A673 (cell line): Measurements from ENCODE around the gene TBC1D5. TPM values are rescaled to one million over a fixed set of nuclear protein-coding genes. Genes with fewer than 3 reads are reported as not detected.

ENCODE experiments used
- BruUV-seq: library from RNA; stranded (reverse); fragments of 400-500 nt; replicated peaks from 2 replicates; lab custom pipeline; 2021; lab: Mats Ljungman, UMichigan
- CTCF ChIA-PET: fragments of 300-600 bp; sonication (Branson Sonifier 250); formaldehyde crosslinking; loops from one replicate; lab custom pipeline; 2022; ENCODE audit warnings: antibody characterized with exemption; lab: Charles Lee
- POLR2A ChIA-PET: fragments of 300-600 bp; sonication (Branson Sonifier 250); formaldehyde crosslinking; loops from one replicate; lab custom pipeline; 2022; ENCODE audit warnings: antibody characterized with exemption; ENCODE audit not compliant: low non-redundant PET; lab: Charles Lee
- DNase-seq: peaks from one replicate; pipeline ENCODE4 v3.0.0-alpha.2; 2015; ENCODE audit warnings: low spot score
- H3K27ac ChIP-seq: fragments of 200-600 bp; sonication (generic); 2 replicates; pipeline ENCODE4 v1.5.1; 2016; ENCODE audit warnings: mixed run types, low read depth, mild to moderate bottlenecking, mixed read lengths, antibody characterized with exemption, low read length; ENCODE audit not compliant: poor library complexity, severe bottlenecking
- H3K27me3 ChIP-seq: fragments of 200-600 bp; sonication (generic); replicated peaks from 2 replicates; pipeline ENCODE4 v1.6.1; 2017; ENCODE audit warnings: mixed run types, low read depth, mild to moderate bottlenecking, mixed read lengths, antibody characterized with exemption, low read length; ENCODE audit not compliant: insufficient read depth, poor library complexity
- H3K36me3 ChIP-seq: fragments of 200-600 bp; sonication (generic); 2 replicates; pipeline ENCODE4 v1.6.1; 2016; ENCODE audit warnings: mixed run types, mild to moderate bottlenecking, mixed read lengths, antibody characterized with exemption, low read length; ENCODE audit not compliant: insufficient read depth, poor library complexity, severe bottlenecking
- H3K4me1 ChIP-seq: fragments of 200-600 bp; sonication (generic); 2 replicates; pipeline ENCODE4 v1.6.1; 2017; ENCODE audit warnings: mixed run types, mild to moderate bottlenecking, mixed read lengths, antibody characterized with exemption, low read length; ENCODE audit not compliant: insufficient read depth, poor library complexity, severe bottlenecking
- H3K4me3 ChIP-seq: fragments of 200-600 bp; sonication (generic); 2 replicates; pipeline ENCODE4 v1.5.1; 2016; ENCODE audit warnings: low read depth, mixed run types, mild to moderate bottlenecking, mixed read lengths, low read length; ENCODE audit not compliant: poor library complexity, severe bottlenecking
- H3K9me3 ChIP-seq: fragments of 200-600 bp; sonication (generic); 2 replicates; pipeline ENCODE4 v1.6.1; 2016; ENCODE audit warnings: mixed run types, low read depth, mild to moderate bottlenecking, mixed read lengths, antibody characterized with exemption, low read length; ENCODE audit not compliant: poor library complexity, severe bottlenecking
- EZH2 ChIP-seq: fragments of 200-600 bp; sonication (generic); IDR thresholded peaks from 2 replicates; pipeline ENCODE4 v1.6.1; 2017; ENCODE audit warnings: borderline replicate concordance, low read depth, mild to moderate bottlenecking, mixed read lengths, antibody characterized with exemption, low read length; ENCODE audit not compliant: poor library complexity, severe bottlenecking
- intact Hi-C: fragments of 100-400 bp; cut with micrococcal nuclease; formaldehyde crosslinking; loops from one replicate; pipeline ENCODE4 v1.10.0; 2022; ENCODE audit not compliant: unreplicated experiment
- total RNA-seq: library from RNA; stranded (reverse); gene quantifications from 2 replicates; pipeline ENCODE4 v1.2.3, GENCODE V29; 2021
- TF ChIP-seq, protein P1 (sequence below): fragments of 300-800, 200-600 bp; sonication (generic); conservative IDR thresholded peaks from 2 replicates; pipeline ENCODE4 v1.5.1; 2017; ENCODE audit warnings: low read depth, mild to moderate bottlenecking, antibody characterized with exemption, low read length, moderate library complexity, mixed read lengths

TBC1D5 gene
- total RNA-seq, 1 experiment from 2014 or later, result 40.7 TPM

DNA sequence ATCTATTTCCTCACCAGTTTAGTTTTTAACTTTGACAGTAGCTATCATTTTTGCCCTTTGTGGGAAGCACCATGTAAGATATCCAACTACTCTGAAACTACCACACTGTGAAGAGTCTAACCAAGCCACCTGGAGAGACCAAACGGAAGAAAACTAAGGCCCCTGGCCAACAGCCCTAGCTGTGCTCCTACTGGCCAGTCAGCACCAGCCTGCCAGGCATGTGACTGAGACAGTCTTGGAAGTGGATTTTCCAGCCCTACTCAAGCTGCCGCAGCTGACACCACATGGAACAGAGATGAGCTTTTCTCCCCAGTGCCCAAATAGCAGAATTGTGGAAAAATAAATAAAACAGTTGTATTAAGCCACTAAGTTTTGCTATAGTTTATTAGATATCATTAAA is 2.9 kb upstream of the TBC1D5 start:
- H3K4me3 ChIP-seq, result no peak overlapping the region
- no peaks in the 10 kb centered on the region for H3K9me3 ChIP-seq
- DNase-seq, result no peak
- intact Hi-C loops, result no loop called here
- peaks cover 19% of the 10 kb centered on the region for H3K4me1 ChIP-seq
- no TSS peak for BruUV-seq
- ChIA-PET CTCF (no interaction called here), POLR2A (no interaction called here)
- TF ChIP-seq, protein P1, sequence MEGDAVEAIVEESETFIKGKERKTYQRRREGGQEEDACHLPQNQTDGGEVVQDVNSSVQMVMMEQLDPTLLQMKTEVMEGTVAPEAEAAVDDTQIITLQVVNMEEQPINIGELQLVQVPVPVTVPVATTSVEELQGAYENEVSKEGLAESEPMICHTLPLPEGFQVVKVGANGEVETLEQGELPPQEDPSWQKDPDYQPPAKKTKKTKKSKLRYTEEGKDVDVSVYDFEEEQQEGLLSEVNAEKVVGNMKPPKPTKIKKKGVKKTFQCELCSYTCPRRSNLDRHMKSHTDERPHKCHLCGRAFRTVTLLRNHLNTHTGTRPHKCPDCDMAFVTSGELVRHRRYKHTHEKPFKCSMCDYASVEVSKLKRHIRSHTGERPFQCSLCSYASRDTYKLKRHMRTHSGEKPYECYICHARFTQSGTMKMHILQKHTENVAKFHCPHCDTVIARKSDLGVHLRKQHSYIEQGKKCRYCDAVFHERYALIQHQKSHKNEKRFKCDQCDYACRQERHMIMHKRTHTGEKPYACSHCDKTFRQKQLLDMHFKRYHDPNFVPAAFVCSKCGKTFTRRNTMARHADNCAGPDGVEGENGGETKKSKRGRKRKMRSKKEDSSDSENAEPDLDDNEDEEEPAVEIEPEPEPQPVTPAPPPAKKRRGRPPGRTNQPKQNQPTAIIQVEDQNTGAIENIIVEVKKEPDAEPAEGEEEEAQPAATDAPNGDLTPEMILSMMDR, result no peak
- no peak for TF ChIP-seq EZH2
- H3K27me3 ChIP-seq, result no peaks in the 10 kb centered on the region
- no peak overlapping the region for H3K27ac ChIP-seq
- no peaks in the 10 kb centered on the region for H3K36me3 ChIP-seq

DNA sequence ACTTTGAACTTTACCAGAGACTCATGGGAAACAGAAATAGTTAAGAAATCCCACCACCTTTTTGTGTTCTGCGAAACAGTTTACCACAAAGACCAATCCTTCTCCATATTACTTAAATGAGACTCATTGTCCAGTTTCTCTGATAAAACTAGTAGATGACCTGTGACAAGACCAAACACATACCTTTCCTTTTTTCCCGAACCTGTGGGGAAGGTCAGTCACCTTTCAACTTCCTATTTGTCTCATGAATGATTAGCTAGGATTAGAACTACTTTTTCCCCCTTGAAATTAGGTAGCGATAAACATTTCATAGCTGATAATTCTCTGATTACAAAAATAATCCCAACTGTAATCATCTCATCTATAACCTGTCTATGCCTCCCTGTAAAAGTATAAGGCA is 2.3 kb upstream of the TBC1D5 start:
- no peaks in the 10 kb centered on the region for H3K27me3 ChIP-seq
- POLR2A ChIA-PET, result no interaction called here
- DNase-seq, result no peak
- intact Hi-C loops, result no loop called here
- BruUV-seq, result no TSS peak
- peaks cover 19% of the 10 kb centered on the region for H3K4me1 ChIP-seq
- TF ChIP-seq, protein P1, result no peak
- TF ChIP-seq EZH2, result no peak
- no peaks in the 10 kb centered on the region for H3K36me3 ChIP-seq
- H3K27ac ChIP-seq, result no peak overlapping the region
- no peaks in the 10 kb centered on the region for H3K9me3 ChIP-seq
- CTCF ChIA-PET, result no interaction called here
- H3K4me3 ChIP-seq, result no peak overlapping the region

DNA sequence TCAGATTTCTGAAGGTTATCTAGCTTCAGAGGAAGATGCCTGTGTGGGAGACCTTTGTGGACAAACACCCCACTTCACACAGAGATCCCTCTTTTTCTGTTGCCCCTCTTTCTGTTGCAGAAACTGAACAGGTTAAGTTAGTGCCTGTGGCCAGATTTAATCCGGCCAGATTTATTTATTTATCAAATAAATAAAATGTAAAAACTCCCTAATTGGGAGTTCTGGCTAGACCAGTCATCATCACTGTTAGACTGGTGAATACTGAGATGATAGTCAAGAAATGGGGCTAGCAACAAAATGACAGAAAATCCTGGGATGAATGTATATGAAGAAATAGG is 1.2 kb upstream of the TBC1D5 start:
- TF ChIP-seq, protein P1, result no peak
- TF ChIP-seq EZH2, result no peak
- Histone ChIP-seq H3K36me3 (no peaks in the 10 kb centered on the region), H3K4me3 (peak overlapping the region; percentile 62), H3K27ac (peak overlapping the region; percentile 93), H3K9me3 (no peaks in the 10 kb centered on the region), H3K4me1 (peaks cover 23% of the 10 kb centered on the region), H3K27me3 (no peaks in the 10 kb centered on the region)
- no TSS peak for BruUV-seq
- intact Hi-C loops, result no loop called here
- ChIA-PET CTCF (no interaction called here), POLR2A (no interaction called here)
- DNase-seq, result no peak
